K562 (cell line): ENCODE measurements around the gene LRCOL1. TPM values are rescaled to one million over a fixed set of nuclear protein-coding genes. Genes with fewer than 3 reads are reported as not detected.
A peak's percentile ranks its signal among the peaks of the same experiment; 100 is the strongest.

Experiments used
- ARID4B ChIP-seq: sonication (generic); formaldehyde crosslinking; IDR thresholded peaks from 2 replicates; pipeline ENCODE4 v1.8.0; 2022; ENCODE audit warnings: mild to moderate bottlenecking, missing genetic modification reagents
- ELF4 ChIP-seq: fragments of 450-650 bp; formaldehyde crosslinking; IDR thresholded peaks from 2 replicates; pipeline ENCODE4 v1.4.0; 2022; ENCODE audit warnings: missing genetic modification characterization
- GTF3C2 ChIP-seq: IDR thresholded peaks from 3 replicates; pipeline ENCODE4 v1.6.1; 2011; ENCODE audit warnings: borderline replicate concordance, mild to moderate bottlenecking, moderate library complexity; ENCODE audit not compliant: insufficient read length; ENCODE audit errors: extremely low read depth
- NRF1 ChIP-seq, 2 experiments: fragments of 450-650 bp; IDR thresholded peaks in 1 of 2; conservative IDR thresholded peaks in 1 of 2; 2 replicates each; pipeline ENCODE4 v1.6.1; 2014; ENCODE audit warnings: mild to moderate bottlenecking in 2 of 2
- REST ChIP-seq, 2 experiments: fragments of 450-650 bp; formaldehyde crosslinking in 1 of 2; IDR thresholded peaks; 2 replicates each; pipeline versions ENCODE4 v1.4.0 to v1.6.1; 2014 to 2020; ENCODE audit warnings: mild to moderate bottlenecking in 2 of 2, borderline replicate concordance in 1 of 2, low read depth in 1 of 2
- TFAP4 ChIP-seq: sonication (generic); formaldehyde crosslinking; IDR thresholded peaks from 2 replicates; pipeline ENCODE4 v1.8.0; 2022; ENCODE audit warnings: missing genetic modification reagents, mild to moderate bottlenecking, moderate library complexity, borderline replicate concordance
- ZBTB7A ChIP-seq: IDR thresholded peaks from 2 replicates; pipeline ENCODE4 v1.6.1; 2011; ENCODE audit warnings: low read depth, mild to moderate bottlenecking, low read length, moderate library complexity, borderline replicate concordance; ENCODE audit not compliant: control insufficient read depth
- polyA plus RNA-seq, 8 experiments: library from polyadenylated mRNA; depleted of rRNA in 4 of 8; stranded (reverse) in 5 of 8; unstranded in 3 of 8; fragments of >200 nt; fragmentation: Nextera tagmentation in 2 of 8; fragmentation: Illumina TruSeq in 1 of 8; extraction: Ambion mirVana in 2 of 8; extraction: Trizol in 1 of 8; gene quantifications; 2 replicates each; pipeline versions ENCODE4 v1.2.1 to v1.2.3, GENCODE V29; 2011 to 2014; ENCODE audit warnings: inconsistent platforms in 1 of 8, missing spikeins in 1 of 8
- total RNA-seq, 7 experiments: library from RNA; depleted of rRNA in 6 of 7; stranded (reverse); fragments of >200 nt in 6 of 7; fragmentation: Illumina TruSeq in 2 of 7; extraction: Trizol in 2 of 7; gene quantifications; 2 replicates each; pipeline versions ENCODE4 v1.2.1 to v1.2.3, GENCODE V29; 2011 to 2021; ENCODE audit warnings: low replicate concordance in 1 of 7

The LRCOL1 gene
- total and polyA plus RNA-seq, 9 of the 15 experiments (the other 6 are each of a cell fraction or from before 2014, with no cell fraction given), result not detected

GRCh38 chr12:132560614-132561426 lies 49.6 kb downstream of the LRCOL1 start (continued):
- TF ChIP-seq TFAP4 (peak; percentile 56), ZBTB7A (peak; percentile 97), ARID4B (CRISPR knock-in tag) (peak; percentile 91), ELF4 (CRISPR knock-in tag) (no peak), REST (IDR thresholded peaks at IDR 0.05; ENCODE audit: borderline replicate concordance) (peak; percentile 34; the same call in 1 of the 2 replicates), REST (CRISPR knock-in tag; IDR thresholded peaks at IDR 0.05; ENCODE audit: low read depth) (no peak), NRF1 (conservative IDR thresholded peaks at IDR 0.05 in 1 of 2, IDR thresholded peaks at IDR 0.05 in 1 of 2) (no peak), GTF3C2 (no peak)
